NCI-H2196 treated with DMSO at 0.1 percent for 48 hours (cell line): Measurements from ENCODE around the gene IFT22.
"Not testable (repeated sequence)": the region's sequence is repeated elsewhere in the genome, so short reads cannot be mapped to it uniquely, and the experiment has no call there.

Experiments
- DNase-seq: peaks from one replicate; lab custom pipeline; 2025; ENCODE audit not compliant: unreplicated experiment; lab: John Stamatoyannopoulos, UW

The IFT22 gene

DNA sequence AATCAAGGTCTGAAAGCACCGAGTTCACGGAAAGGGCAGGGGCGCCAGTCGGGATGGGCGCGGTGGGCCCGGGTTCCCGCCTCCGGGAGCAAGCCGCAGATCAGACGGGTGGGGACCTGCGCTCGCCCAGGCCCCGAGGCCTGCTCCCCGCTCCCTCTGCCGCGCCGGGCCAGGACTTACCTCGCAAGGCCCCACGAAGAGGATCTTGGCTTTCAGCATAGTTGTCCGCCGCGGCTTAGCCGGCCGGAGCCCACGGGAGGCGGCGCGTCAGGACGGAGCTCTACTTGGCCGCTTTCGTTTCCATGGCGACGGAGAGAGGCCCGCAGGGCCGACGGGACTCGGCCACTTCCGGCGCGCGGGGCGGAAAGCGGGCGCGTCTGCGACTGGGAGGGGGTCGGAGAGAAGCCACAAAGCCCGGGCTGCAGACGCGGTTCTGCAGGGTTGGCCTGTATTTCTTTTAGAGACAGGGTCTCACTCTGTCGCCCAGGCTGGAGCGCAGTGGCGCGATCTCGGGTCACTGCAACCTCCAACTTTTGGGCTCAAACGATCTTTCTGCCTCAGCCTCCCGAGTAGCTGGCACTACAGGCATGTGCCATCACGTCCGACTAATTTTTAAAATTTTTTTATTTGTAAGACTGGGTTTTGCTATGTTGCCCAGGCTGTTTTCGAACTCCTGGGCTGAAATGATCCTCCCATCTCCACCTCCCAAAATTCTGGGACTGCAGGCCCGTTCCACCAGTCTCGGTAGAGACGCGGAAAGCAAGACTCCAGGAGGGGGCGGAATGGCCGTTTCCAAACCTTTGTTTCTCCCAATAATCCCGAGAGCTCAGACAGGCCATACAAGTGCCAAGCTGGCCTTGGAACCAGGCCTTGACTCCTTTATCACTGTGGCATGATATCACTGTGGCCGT, at the start of gene IFT22:
Gene IFT22 (minus strand): TSS at position 322 of the 911 bp plus-strand sequence. CDS start 103 bp downstream, at position 219.
- DNase-seq, result peak; percentile 83

- DNase-seq, result no peak
These were observed 49.2 kb upstream of the IFT22 start for GRCh38 chr7:101370836-101371235.

DNA sequence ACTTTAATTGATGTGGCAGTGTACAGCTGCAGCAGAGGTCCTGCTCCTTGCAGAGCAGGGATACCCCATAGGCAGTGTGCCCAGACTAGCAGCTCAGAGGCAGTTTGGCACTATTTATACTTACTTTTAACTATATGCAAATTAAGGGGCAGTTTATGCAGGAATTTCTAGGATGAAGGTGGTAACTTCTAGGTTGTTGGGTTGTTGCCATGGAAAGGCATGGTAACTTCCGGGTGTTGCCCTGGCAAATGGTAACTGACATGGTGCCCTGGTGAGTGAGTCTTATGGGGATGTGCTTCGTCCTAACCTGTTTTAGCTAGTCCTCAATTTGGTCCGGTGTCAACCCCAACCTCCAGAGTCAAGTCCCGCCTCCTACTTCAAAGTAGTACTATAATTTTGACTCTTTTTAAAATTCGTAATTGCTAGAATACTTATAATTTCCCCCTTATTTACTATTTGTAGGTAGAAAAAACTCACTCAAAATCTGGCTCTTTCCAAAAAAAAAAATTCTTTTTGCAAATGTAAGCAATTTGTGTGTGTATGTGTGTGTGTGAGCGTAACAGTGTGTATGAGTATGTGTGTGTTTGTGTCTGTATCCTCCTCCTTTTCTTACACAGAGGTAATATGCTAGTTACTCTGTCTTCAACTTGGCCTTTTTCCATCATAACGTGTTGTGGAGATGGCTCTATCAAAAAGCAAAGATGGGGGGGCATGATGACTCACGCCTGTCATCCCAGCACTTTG, 47.0 kb upstream of the IFT22 start:
- no peak for DNase-seq

DNA sequence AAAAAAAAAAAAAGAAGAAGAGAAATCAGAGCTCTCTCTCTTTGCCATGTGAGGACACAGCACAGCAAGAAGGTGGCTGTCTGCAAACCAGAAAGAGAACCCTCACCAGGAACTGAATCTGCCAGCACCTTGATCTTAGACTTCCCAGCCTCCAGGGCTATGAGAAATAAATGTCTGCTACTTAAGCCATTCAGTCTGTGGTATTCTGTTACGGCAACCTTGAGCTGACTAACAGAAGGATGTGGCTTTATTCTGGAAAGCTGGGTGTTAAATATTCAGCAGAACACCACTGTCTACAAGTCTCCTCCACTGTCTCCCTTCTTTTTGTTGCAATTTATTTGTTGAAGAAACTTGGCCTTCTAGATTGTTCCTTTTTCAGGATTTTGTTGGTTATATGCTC, 46.1 kb upstream of the IFT22 start:
- no peak for DNase-seq

DNA sequence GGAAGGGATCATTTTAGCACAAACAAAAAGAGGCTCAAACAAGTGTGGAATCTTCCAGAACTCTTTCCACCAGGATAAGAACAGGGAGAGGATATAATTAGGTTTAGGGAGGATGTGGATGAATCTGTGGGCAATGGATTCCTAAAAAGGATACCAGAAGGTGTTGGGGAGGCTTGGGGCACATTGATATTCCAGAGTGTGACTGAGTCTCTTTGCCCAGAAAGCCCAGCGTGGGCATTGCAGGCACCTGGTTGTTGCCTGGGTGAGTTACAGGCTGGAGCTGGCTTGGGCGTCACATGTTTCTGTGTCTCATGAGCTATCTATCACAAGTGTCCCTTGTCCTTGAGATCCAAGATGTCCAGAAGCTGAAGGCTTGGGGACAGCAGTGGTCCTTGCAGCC, 44.3 kb upstream of the IFT22 start:
- no peak for DNase-seq

DNA sequence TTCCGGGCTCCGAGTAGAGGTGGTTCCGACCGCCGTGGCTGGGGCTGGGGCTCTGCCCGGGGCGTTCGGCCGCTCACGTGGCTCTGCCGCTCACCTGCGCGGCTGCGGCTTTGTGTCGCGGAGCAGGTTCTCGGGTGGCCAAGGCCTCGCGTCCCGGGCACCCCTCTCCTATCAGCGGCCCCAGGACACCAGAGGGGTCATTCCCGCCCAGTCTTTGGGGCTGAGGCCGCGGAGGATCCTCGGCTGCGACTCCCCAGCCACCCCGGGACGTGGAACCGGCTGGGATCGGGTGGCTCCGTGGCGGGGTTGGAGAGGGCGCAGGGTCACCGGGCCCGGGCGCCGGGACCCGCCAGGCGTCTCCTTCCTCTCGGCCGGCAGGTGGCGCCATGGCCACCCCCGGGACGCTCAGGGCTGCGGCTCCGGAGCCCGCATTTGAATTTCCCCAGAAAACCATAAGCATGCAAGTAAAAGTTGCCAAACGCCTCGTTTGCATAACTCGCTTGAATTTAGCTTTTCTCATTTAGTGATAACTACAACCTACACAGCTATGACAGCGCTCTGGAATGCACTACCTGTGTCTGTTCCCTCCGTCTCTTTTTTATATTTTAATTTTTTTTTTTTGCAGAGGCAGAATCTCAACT, 42.2 kb upstream of the IFT22 start:
- peak; percentile 73 for DNase-seq

DNA sequence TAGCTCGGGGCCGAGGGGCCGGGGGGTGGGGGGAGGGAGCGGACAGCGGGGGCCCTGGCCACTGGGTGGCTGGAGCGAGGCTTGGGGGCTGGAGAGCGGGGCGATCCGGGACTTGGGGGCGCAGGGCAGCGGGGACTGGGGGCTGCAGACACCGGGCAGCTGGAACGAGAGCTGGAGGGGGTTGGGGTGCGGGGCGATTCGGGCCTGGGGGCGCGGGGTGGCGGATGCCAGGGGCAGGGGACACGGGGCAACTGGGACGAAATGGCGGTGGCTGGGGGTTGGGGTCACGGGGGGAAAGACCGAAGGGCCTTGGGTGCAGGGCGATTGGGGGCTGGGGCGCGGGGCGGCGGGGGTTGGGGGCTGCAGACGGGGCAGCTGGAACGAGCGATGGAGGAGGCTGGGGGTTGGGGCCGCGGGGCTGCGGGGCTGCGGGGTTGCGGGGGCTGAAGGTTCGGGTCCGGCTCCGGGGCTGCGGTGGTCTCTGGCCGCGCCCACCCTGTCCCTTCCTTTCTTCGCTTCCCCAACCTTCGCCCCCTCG, 41.7 kb upstream of the IFT22 start:
- no peak for DNase-seq

DNA sequence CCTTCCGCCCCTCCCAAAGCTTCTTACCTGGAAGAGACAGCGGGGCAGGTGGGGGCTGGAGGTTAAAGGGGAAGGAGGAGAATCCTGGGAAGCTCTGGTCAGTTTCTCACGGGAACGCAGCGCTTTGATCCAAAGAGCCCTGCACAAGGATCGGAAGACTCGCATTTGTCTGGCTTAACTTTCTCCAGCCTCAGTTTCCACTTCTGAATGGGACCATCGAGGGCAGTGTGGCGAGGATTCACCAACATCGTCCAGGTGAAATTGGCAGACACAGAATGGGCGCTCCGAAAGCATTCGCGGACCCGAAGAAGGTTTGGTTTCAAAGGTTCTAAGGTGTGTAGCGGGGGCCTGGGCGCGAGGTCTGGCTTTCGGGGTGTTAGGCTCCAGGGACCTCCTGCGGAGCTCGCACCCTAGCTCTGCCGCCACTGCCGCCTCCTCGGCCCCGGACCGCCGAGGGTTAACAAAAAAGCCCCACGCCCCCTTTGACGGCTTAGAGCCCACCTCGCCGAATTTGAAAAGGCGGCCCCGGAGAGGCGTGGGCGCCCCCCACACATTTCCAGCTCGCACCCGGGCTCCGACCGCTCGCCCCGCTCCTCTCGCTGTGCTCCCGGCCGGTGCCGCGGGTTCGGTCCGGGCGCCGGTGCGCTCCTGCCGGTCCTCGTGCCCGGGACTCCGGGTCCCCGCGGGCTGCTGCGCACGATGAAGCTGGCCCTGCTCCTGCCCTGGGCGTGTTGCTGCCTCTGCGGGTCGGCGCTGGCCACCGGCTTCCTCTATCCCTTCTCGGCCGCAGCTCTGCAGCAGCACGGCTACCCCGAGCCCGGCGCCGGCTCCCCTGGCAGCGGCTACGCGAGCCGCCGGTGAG, 41.0 kb upstream of the IFT22 start, which contains the start of gene COL26A1:
Gene COL26A1 (plus strand): TSS at position 542 of the 862 bp plus-strand sequence. CDS start 158 bp downstream, at position 700.
- no peak for DNase-seq

DNA sequence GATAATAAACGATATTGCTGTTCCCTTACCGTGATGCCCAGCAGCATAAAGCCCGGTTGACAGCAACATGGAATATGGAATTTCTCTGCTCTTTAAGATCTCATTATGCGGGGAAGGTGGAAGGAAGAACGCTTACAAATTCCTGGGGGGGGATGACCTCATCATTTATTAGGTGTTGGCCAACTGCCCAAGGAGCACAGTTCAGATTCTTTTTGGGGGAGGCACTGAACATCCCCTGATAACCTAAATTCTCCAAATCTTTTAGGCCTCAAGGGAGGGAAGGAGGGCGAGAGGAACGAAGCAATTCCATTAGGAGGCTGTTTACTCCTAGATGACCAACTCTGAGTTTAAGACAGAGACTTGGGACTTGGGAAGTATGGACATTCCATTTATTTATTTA, 35.8 kb upstream of the IFT22 start:
- DNase-seq, result no peak

GRCh38 chr7:101352920-101353308, 31.3 kb upstream of the IFT22 start:
- DNase-seq, result no peak

GRCh38 chr7:101349300-101349699, 27.7 kb upstream of the IFT22 start:
- DNase-seq, result not testable (repeated sequence)

DNA sequence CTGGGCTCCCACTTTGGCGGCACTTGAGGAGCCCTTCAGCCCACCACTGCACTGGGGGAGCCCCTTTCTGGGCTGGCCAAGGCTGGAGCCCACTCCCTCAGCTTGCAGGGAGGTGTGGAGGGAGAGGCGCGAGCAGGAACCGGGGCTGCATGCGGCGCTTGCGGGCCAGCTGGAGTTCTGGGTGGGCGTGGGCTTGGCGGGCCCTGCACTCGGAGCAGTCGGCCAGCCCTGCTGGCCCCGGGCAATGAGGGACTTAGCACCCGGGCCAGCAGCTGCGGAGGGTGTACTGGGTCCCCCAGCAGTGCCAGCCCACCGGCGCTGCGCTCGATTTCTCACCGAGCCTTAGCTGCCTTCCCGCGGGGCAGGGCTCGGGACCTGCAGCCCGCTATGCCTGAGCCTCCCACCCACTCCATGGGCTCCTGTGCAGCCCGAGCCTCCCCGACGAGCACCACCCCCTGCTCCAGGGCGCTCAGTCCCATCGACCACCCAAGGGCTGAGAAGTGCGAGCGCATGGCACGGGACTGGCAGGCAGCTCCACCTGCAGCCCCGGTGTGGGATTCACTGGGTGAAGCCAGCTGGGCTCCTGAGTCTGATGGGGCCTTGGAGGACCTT, 26.9 kb upstream of the IFT22 start:
- DNase-seq, result not testable (repeated sequence)

GRCh38 chr7:101347477-101347876, 25.9 kb upstream of the IFT22 start:
- DNase-seq, result no peak

GRCh38 chr7:101342892-101343291, 21.3 kb upstream of the IFT22 start:
- DNase-seq, result no peak

- DNase-seq, result no peak
These were observed 18.8 kb upstream of the IFT22 start for GRCh38 chr7:101340379-101340778.

GRCh38 chr7:101333912-101334311, 12.3 kb upstream of the IFT22 start:
- no peak for DNase-seq

GRCh38 chr7:101332026-101332425, 10.4 kb upstream of the IFT22 start:
- DNase-seq, result no peak

GRCh38 chr7:101330011-101330484, 8.4 kb upstream of the IFT22 start:
- no peak for DNase-seq

- DNase-seq, result no peak
These were observed 6.5 kb upstream of the IFT22 start for GRCh38 chr7:101328159-101328558.

DNA sequence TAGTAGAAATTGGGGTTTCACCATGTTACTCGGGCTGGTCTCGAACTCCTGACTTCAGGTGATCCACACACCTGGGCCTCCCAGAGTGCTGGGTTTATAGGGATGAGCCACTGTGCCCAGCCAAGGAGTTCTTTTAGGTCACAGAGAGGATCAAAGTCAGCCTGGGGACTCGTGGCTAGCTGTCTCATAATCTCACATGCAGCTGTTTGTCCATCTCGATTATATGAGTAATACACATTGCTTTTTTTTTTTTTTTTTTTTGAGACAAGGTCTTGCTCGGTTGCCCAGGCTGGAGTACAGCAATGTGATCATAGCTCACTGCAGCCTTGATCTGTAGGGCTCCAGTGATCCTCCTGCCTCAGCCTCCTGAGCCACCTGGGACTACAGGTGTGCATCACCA, 2.2 kb downstream of the IFT22 start:
- no peak for DNase-seq
